ENCODE results near the gene RAB5IF.
"Not testable (repeated sequence)": the region's sequence is repeated elsewhere in the genome, so short reads cannot be mapped to it uniquely, and the experiment has no call there.

Gene RAB5IF

DNA sequence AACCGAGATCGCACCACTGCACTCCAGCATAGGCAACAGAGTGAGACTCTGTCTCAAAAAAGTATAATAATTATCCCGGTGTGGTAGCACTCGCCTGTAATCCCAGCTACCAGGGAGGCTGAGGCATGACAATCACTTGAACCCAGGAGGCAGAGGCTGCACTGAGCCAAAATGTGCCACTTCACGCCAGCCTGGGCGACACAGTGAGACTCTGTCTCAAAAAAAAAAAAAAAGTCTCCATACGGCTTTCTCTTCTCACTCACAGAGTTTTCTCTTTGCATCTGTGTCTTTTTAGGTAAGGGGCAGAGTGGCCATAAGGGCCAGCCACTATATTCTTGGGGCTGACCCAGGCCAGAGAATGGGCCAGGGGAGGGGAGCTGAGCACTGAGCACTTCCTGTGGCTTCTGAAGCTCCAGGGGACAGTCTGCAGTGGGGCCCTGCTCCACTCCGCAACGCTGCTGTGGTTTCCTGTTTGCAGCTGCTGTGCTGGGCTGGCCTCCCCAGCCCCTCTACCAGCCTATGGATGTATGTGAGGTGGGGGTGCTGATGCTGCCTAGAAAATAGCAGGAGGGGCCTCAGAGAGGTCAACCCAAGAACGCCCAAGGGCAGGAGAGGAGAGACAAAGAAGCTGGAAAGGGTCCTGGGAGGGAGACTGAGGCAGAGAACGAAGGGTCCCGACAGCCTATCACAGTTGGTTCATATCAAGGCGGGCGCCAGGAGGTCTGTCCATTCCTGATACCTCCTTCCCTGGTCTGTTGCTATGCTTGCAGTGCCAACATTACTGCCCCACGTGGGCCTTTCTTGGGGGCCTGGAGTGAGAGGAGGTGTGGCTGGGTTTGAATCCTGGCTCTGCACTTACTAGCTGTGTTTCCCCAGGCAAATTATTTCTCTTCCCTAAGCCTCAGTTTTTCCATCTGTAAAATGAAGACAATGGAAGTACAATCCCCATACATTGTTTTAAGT, 24.4 kb downstream of the RAB5IF start:
- in situ Hi-C loops (cut with MboI; ENCODE audit: low pct_unique_long_range_greater_than_20kb, low sequenced_read_pairs, unreplicated experiment) = no loop called here
- TF ChIP-seq, protein P1, sequence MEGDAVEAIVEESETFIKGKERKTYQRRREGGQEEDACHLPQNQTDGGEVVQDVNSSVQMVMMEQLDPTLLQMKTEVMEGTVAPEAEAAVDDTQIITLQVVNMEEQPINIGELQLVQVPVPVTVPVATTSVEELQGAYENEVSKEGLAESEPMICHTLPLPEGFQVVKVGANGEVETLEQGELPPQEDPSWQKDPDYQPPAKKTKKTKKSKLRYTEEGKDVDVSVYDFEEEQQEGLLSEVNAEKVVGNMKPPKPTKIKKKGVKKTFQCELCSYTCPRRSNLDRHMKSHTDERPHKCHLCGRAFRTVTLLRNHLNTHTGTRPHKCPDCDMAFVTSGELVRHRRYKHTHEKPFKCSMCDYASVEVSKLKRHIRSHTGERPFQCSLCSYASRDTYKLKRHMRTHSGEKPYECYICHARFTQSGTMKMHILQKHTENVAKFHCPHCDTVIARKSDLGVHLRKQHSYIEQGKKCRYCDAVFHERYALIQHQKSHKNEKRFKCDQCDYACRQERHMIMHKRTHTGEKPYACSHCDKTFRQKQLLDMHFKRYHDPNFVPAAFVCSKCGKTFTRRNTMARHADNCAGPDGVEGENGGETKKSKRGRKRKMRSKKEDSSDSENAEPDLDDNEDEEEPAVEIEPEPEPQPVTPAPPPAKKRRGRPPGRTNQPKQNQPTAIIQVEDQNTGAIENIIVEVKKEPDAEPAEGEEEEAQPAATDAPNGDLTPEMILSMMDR (IDR thresholded peaks at IDR 0.05; ENCODE audit: extremely low read depth, insufficient read depth, missing control alignments) = no peak
- peak; percentile 56 for DNase-seq (ENCODE audit: low spot score)

GRCh38 chr20:36631646-36632045, 26.1 kb downstream of the RAB5IF start:
- in situ Hi-C loops (cut with MboI; ENCODE audit: low pct_unique_long_range_greater_than_20kb, low sequenced_read_pairs, unreplicated experiment) = no loop called here
- TF ChIP-seq, protein P1 (IDR thresholded peaks at IDR 0.05; ENCODE audit: extremely low read depth, insufficient read depth, missing control alignments) = no peak
- DNase-seq (ENCODE audit: low spot score) = no peak

GRCh38 chr20:36632147-36632486, 26.5 kb downstream of the RAB5IF start:
- in situ Hi-C loops (cut with MboI; ENCODE audit: low pct_unique_long_range_greater_than_20kb, low sequenced_read_pairs, unreplicated experiment) = no loop called here
- TF ChIP-seq, protein P1 (IDR thresholded peaks at IDR 0.05; ENCODE audit: extremely low read depth, insufficient read depth, missing control alignments) = no peak
- DNase-seq (ENCODE audit: low spot score) = no peak

DNA sequence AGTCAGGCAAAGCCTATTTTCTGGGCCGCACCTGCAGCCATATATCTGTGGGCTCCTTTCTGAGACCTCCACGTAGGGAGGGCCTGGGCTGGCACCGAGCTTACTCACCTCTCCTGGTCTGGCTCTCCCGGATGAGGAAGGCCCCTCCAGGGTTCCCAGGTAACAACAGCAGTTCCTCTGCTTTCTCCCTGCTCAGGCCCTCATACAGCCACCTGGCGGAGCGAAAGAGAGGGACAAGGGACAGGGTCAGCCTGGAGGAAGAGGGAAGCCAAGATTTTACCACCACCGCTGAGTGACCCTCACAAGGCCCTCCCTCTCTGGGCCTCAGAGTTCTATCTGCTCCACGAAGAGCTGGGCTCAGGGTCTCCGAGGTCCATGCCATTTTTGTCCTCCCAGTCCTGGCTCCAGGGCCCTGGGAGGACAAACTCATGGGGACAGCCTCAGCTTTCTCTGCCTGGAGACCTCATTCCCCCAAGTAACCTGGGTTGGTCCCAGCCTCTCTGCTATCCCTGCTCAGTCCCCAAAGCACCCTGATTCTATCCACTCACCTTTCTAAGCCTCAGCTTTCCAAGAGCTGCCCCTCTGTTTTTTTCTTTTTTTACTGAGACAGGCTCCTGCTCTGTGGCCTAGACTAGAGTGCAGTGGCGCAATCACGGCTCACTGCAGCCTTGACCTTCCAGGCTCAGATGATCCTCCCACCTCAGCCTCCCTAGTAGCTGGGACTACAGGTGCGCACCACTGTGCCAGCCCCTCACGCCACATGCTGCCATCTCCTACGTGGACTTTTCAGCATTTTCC, 27.1 kb downstream of the RAB5IF start:
- in situ Hi-C loops (cut with MboI; ENCODE audit: low pct_unique_long_range_greater_than_20kb, low sequenced_read_pairs, unreplicated experiment) = no loop called here
- TF ChIP-seq, protein P1 (IDR thresholded peaks at IDR 0.05; ENCODE audit: extremely low read depth, insufficient read depth, missing control alignments) = no peak
- no peak for DNase-seq (ENCODE audit: low spot score)

DNA sequence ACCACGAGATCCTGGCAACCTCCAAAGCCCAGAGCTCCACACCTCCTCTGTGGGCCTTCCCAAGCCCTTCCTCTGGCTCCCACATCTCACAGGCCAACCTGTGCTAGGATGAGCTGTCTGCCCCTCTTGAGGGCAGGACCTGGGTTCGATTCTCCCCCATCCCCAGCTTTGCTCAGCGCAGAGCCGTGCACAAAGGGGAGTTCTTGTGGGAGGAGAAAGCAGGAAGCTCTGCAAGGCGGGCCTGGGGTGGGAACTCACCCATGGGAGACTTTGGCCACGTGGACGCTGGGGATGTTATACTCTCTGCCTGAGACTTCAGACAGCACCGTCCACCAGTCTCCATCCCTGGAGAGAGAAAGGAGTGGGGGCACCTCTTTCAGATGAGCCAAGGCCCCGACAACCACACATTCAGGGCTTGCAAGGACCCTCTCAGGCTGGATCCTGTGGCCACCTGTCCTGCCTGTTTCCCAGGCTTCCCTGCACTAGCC, 27.8 kb downstream of the RAB5IF start:
- DNase-seq (ENCODE audit: low spot score) = no peak
- TF ChIP-seq, protein P1 (IDR thresholded peaks at IDR 0.05; ENCODE audit: extremely low read depth, insufficient read depth, missing control alignments) = no peak
- in situ Hi-C loops (cut with MboI; ENCODE audit: low pct_unique_long_range_greater_than_20kb, low sequenced_read_pairs, unreplicated experiment) = no loop called here

DNA sequence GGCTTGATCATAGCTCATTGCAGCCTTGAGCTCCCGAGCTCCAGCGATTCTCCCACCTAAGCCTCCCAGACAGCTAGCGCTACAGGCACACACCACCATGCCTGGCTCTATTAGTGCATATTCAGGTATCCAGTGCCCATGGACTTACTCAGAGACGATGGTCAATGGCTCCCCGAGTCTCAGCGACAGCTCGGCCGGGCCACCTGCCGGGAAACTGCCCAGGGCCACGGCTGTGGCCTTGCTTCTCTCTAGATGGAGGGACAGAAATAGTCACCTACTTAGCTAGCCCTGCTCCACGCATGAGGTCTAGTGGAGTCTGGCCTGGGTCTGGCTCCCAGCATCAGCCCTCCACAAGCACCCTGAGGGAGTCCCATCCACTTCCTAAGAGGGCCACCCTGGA, 28.8 kb downstream of the RAB5IF start:
- no peak for DNase-seq (ENCODE audit: low spot score)
- in situ Hi-C loops (cut with MboI; ENCODE audit: low pct_unique_long_range_greater_than_20kb, low sequenced_read_pairs, unreplicated experiment) = no loop called here
- TF ChIP-seq, protein P1 (IDR thresholded peaks at IDR 0.05; ENCODE audit: extremely low read depth, insufficient read depth, missing control alignments) = no peak

- in situ Hi-C loops (cut with MboI; ENCODE audit: low pct_unique_long_range_greater_than_20kb, low sequenced_read_pairs, unreplicated experiment); DNase-seq (ENCODE audit: low spot score): not testable (repeated sequence)
These were observed 33.4 kb downstream of the RAB5IF start for GRCh38 chr20:36638876-36639400.

Data from GM13977 (cell line).